ENCODE measurements around the gene PRM2.
"Not testable (repeated sequence)": the region's sequence is repeated elsewhere in the genome, so short reads cannot be mapped to it uniquely, and the experiment has no call there.

PRM2 gene

DNA sequence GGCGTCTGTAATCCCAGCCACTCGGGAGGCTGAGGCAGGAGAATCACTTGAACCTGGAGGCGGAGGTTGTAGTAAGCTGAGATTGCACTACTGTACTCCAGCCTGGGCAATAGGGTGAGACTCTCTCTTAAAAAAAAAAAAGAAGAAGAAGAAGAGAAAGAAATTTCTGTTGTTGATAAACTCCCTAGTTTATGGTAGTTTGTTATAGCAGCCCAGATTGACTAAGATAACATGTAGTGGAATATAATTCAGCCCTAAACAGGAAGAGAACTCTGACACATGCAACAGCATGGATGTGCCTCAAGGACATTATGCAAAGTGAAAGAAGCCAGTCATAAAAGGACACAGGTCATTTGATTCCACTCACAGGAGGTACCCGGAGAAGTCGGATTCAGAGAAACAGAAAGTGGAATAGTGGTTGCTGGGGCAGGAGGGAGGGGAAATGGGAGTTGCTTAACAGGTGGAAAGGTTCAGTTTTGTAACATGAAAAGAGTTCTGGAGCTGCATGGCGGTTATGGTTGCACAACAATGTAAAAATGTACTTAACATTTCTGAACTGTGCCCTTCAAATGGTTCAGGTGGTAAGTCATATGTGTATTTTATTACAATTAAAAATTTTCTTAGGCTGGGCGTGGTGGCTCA lies 30.8 kb upstream of the PRM2 start:
- no peak for DNase-seq

DNA sequence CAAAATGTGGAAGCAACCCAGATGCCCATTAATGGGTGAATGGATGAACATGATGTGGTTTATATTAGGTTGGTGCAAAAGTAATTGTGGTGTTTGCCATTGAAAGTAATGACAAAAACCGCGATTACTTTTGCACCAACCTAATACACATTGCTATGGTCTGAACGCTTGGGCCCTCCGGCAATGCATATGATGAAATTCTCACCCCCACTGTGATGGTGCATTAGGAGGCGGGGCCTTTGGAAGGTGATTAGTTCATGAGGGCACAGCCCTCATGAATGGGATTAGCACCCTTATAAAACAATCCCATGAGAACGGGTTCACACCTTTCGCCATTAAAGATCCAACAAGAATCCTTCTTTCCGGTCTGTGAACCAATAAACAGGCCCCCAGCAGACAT lies 30.1 kb upstream of the PRM2 start:
- no peak for DNase-seq

DNA sequence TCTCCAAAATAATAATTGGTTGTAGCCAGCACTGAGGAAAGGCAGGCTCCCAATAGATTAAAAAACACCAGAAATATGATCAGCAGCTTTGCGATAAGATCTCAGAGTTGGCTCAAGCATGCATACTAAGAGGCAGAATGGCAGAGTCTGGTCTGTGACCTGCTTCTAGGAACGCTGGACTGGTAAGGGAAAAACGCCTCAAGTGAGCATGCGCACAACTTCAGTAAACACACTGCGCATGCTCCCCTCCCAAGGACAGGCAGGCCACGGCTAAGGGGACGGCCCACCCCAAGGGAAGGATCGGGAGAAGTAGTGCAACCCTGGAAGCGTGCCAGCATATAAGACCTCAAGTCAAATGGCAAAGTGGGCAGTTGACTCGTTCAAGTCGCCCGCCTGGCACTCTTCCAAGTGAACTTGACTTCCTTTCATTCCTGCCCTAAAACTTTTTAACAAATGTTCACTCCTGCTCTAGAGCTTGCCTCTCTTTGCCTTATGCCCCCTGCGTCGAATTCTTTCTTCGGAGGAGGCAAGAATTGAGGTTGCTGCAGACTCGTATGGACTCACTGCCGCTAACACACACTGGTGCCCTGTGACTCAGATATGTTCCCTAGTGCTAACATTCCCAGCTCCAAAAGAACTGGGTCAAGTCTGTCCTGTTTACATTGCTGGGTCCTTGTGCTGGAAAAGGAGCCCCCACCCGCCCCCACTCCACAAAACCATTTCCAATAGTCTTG lies 27.3 kb upstream of the PRM2 start:
- DNase-seq, result peak; percentile 51

DNA sequence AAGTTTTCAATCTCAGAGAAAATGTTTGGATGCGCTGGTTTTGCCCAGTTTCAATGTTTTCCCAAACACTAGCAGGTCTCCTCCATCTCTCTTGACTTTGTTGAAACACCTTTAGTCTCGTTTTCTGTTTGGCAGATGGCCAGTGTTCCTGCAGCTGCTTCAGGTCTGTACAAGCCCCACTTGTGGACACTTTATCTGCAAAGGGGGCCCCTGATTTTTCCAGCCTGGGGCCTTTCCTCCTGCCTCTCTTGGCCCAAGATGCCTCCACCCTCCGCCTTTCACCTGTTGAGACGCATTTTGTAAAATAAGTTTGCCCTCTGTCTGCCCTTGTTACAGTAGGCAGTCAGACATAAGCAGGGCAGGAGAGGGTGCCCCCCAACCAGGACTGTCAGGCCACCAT lies 26.7 kb upstream of the PRM2 start:
- peak; percentile 78 for DNase-seq

DNA sequence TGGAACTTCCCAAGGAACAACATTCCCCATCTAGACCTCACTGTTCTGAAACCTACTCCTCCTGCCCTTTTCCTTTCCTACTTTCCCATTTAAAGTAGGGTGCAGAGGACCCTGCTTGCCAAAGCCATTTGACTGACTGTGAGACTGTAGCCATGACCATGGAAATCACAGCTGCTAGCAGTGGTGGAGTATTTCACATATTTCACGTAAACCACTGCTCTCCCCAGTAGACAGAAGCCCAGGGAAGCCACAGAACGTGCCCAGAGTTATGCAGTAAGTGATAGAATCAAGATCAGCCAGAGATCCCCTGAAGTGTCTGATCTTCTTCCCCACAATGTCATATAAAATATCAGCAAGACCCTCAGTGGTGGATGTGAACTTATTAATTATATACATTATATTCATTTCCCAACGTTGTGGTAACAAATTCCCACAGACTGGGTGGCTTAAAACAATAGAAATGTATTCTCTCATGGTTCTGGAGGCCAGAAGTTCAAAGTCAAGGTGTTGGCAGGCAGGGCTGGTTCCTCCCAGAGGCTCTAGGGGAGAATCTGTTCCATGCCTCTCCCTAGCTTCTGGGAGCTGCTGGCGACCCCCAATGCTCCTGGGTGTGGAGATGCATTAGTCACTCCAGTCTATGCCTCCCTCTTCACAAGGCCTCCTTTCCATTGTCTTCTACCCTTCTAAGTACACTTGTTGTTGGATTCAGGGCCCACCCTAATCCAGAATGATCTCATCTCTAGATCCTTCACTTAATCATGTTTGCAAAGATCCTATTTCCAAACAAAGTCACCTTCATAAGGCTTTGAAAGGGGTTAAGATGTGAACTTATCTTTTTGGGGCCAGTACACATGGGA lies 25.6 kb upstream of the PRM2 start:
- DNase-seq, result no peak

DNA sequence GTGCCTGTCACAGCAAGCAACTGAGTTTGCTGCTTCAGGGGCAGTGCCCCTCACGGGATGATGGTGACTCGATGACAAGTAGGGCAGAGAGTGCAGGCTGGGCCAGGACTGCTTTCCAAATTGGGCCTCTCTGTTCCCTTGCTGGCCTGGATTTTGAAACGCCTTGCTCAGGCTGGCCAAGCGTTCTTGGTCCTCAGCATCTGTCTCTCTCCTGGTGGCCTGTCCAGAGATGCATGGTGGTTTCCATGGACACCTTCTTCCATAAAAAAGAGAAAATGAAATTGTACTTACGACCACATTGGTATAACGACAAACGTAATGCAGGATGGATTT lies 24.2 kb upstream of the PRM2 start:
- no peak for DNase-seq

DNA sequence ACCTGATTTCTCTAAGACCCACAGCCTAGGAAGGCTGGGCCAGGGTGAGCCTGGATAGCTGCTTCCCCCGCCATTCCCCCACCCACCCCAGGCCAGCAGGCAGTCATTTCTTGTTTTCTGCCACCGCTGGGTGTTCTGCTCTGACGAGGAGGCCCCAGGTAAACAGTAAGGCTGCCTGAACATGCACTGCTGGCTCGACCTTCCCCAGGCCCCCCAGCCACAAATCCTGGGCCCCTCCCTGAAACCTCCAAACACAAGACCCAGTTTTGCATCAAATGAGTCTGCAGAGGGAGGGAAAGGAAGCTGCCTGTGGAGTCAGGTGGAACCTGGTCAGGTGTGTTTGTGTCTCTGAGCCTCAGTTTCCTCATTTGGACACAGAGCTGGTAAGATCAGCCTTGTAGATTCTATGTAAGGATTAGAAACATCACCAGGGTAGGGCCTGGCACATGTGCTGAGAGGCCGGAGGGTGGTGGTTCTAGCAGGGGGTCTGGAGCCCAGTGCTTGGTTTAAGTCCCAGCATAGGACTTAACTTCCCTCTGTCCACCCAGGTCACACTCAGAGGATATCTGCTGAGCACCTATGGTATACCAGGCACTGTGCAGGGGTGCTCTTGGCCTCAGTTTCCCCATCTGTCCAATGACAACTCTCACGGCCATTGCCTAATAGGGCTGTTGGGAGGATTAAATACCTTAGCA lies 23.7 kb upstream of the PRM2 start:
- DNase-seq, result no peak

DNA sequence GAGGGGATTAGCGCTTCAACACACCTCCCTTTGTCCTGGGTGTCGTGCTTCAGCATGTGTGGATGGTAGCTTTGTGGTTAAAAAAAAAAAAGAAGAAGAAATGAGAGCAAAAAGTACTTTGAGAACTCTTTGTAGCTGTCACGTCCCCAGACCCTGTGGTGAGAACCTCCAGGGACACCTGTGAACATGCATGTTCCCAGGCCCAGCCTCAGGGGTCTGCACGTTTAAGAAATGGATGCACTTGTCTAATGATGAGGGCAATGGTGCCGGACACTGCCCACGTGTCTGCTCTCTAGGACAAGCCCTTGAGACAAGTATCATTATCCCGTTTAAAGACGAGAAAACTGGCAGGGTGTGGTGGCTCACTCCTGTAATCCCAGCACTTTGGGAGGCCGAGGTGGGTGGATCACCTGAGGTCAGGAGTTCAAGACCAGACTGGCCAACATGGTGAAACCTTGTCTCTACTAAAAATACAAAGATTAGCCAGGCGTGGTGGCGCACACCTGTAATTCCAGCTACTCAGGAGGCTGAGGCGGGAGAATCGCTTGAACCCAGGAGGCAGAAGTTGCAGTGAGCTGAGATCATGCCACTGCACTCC lies 22.8 kb upstream of the PRM2 start:
- not testable (repeated sequence) for DNase-seq

DNA sequence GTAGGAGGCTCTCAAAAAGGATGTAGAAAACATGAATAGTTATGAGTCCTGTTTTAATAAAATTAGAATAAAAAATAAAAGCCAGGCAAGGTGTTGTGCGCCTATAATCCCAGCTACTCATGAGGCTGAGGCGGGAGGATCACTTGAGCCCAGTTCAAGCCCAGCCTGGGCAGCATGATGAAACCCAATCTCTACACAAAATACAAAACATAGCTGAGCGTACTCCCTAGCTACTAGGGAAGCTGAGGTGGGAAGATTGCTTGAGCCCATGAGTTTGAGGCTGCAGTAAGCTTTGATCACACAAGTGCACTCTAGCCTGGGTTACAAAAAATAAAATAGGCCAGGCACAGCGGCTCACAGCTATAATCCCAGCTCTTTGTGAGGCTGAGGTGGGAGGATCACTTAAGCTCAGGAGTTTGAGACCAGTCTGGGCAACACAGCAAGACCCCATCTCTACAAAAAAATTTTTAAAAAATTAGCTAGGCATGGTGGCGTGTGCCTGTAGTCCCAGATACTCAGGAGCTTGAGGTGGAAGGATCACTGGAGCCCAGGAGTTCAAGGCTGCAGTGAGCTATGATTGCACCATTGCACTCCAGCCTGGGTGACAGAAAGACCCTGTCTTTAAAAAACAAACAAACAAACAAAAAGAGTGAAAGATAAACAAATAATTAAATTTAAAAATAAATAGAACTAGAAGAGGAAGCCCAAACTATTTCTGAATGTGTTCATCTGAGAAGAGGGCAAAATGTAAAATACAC lies 22.0 kb upstream of the PRM2 start:
- no peak for DNase-seq

DNA sequence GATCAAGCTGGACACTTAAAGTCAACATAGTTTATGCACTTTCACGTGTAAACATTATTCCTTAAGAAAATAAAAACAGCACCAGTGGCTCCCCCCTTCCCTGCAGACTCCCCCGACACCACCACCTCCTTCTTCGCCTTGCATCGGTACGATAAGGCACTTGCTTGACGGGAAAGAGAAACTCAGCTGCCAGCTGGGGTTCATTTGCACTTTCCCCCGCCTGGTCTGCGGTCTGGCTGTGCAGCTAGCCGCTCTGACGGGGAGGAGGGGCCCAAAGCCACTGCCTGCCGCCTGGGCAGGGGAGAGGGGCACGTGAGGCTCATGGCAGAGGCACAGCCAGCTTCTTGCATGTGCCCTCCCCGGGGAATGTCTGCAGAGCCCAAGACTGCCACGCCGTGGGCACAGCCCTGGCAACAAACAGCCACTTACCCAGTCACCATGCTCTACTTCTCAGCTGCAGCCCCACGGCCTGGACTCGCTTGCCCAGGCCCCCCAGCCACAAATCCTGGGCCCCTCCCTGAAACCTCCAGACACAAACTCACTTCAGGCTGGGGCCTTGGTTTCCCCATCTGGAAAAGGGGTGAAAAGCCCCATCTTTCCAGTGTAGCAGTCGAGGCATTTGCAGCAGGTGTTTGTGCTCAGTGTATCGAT lies 21.3 kb upstream of the PRM2 start:
- peak; percentile 86 for DNase-seq

DNA sequence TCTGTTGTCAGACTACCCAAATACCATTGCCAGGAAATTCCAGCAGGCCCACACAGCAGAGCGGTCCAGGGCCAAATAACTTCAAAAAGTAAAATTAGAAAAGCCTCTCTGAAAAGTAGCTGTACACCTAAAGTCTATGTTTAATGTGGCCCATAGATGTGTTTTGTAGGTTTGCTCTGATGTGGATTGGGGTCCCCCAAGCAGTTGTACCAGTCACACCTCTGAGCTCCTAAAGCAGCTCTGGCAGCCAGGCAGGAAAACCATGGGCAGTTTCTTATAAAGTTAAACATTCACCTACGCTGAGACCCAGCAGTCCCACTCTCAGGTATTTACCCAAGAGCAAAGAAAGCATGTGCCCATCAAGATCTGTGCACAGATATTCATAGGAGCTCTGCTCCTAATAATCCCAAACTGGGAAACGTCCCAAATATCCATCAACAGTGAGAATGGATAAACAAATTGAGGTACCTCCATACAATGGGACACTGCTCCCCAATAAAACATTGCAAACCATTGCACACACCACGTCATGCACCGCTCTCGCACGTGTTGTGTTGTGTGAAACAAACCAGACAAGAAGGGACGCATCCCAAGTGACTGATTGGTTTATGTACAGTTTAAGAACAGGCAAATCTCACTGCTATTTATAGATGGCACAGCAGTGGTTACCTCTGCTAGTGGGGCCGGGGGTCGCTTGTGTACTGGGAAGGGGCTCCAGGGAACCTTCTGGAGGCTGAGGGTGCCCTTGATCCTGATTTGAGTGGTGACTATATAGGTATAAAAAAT lies 20.6 kb upstream of the PRM2 start:
- DNase-seq, result no peak

DNA sequence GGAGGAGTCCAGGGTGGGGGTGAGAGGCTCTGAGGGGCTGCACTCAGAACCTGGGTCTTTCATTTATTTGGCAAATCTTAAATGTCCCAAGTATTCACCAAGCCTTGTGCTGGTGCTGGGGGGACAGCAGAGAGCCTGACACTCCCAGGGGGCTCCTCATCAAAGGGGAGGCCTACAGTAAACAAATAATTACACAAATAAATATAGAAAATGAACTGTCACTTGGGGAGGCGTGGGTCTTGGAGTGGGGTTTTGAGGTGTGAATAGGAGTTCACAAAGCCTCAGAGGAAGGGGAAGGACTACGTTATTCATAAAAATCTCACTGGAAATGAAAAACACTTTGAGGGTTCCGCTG lies 20.0 kb upstream of the PRM2 start:
- DNase-seq, result no peak

DNA sequence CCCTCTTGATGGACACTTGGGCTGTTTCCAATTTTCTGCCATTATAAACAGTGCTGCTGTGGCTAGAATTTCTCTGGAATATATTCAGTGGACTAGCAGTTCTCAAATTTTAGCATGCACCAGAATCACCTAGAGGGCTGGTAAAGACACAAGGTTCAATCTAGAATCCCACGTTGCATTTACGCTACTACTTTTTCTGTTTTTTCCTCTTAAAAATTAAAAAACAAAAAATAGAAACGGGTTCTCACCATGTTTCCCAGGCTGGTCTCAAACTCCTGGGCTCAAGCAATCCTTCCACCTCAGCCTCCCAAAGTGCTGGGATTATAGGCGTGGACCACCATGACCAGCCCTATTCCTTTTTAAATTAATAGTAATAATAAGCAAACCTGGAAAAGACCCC lies 19.4 kb upstream of the PRM2 start:
- DNase-seq, result no peak

DNA sequence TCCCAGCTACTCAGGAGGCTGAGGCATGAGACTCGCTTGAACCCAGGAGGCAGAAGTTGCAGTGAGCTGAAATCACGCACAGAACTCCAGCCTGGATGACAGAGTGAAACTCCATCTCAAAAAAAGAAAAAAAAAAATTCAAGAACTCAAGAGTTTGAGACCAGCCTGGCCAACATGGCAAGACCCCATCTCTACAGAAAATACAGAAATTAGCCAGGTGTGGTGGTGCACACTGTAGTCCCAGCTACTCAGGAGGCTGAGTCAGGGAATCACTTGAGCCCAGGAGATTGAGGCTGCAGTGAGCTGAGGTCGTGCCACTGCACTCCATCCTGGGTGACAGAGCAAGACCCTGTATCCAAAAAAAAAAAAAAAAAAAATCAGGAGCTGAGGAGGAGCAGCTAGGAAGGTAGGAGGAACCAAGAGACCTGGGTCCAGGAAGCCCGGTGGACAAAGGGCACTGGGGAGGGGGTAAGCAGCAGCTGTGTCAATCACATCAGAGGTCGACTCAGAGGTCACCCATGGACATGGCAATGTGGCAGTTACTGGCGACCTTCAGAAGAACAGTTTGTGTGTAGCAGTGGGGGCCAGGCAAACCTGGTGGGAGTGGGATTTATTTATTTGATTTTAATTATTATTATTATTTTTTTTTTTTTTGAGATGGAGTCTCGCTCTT lies 15.9 kb upstream of the PRM2 start:
- DNase-seq, result no peak

DNA sequence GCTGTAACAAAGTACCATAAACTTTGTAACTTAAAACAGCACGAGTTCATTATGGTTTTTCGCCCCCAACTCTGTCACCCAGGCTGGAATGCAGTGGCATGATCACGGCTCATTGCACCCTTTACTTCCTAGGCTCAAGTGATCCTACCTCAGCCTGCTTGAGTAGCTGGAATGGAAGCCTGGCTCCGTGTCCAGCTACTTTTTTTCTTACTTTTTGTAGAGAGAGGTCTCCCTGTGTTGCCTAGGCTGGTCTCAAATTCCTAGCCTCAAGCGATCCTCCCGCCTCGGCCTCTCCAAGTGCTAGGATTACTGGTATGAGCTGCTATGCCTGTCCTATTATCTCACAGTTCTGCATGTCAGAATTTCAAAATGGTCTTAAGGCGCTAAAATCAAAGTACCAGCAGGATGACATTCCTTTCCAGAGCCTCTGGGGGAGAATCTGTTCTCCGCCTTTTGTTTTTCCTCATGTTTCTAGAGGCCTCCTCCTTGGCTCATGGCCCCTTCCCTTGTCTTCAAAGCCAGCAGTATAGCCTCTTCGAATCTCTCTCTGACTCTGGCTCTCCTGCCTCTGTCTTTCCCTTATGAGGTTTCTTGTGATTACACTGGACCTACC lies 14.9 kb upstream of the PRM2 start:
- no peak for DNase-seq

DNA sequence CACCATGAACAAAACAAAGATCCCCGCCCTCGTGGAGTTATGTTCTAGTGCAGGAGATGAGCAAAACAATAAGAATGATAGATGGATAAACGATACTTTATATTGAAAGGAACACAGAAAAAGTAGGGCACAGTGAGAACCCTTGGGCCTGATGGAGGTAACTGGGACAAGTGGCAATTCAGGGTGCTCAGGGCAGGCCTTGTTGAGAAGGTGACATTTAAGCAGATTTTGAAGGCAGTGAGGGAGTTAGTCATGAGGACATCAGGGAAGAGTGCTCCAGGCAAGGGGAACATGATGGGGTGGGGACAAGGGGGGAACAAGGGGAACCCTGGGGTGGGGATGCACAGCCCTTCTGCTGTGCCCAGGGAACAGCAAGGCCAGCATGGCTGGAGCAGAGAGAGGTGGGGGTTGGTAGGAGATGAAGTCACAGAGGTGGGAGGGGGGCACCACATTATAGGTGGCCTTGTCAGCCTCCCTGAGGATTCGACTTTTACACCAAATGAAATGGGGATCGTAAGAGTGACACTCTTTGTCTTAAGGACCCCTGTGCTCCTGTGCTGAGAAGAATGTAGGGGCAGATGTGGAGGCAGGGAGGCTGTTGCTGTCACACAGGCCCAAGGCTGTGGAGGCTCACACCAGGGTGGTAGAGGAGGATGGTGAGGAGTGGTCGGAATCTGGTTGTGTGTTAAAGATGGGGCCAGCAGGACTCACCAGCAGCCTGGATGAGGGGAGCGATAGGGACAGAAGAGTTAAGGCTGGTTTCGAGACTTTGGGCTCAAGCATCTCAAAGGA lies 14.0 kb upstream of the PRM2 start:
- DNase-seq, result no peak

DNA sequence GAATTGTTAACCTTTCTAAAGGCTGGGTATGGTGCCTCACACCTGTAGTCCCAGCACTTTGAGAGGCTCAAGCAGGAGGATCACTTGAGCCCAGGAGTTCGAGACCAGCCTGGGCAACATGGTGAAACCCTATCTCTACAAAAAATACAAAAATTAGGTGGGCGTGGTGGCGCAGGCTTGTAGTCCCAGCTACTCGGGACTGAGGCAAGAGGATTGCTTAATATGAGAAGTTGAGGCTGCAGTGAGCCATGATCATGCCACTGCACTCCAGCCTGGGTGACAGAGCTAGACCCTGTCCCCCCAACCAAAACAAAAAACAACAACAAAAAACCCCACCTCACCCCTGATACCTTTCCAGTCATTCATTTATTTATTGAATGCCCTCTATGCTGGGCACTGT lies 13.4 kb upstream of the PRM2 start:
- not testable (repeated sequence) for DNase-seq

DNA sequence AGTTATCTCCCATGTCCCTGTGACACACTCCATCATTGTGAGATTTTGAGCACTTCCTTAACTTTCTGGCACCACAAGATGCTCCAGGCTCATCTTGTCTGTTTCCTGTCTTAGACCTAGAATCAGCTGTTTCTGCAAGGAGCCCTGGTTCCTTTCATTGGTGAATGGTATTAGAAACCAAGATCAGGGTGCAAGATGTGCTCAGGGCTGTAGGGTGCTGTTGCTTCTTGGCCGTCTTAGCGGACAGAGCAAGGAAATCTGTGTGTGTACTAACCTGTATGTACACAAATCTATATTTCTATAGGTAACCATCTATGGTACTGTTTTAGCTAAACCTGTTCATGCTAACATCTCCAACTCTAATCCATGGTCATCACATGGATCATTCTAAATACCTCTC lies 12.9 kb upstream of the PRM2 start:
- DNase-seq, result no peak

DNA sequence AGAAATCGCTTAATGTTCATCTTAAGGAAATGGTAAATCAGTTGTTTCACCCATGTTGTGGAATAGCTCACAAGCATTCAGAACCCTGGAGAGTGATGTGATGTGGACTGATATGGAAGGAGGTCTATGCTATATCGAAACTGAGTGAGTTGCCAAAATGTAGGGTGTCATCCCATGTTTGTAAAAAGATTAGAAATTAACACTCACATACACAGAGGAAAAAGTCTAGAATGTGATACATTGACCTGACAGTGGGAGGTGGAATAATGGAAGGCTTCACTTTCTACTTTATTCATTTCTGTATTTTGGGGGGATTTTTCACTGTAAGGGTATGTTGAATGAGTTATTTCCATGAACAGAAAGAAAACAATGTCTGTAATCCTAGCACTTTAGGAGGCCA lies 9.6 kb upstream of the PRM2 start:
- DNase-seq, result no peak
